K562 (cell line): Measurements from ENCODE around the gene PAX5. TPM values are rescaled to one million over a fixed set of nuclear protein-coding genes. Genes with fewer than 3 reads are reported as not detected.

Source experiments
- ATAC-seq: fragments of 200-7000 bp; cut with Tn5 transposase; 3 replicates; pipeline ENCODE4 v1.9.1; 2020; ENCODE audit warnings: moderate library complexity
- BruUV-seq: library from RNA; stranded (reverse); fragments of 400-500 nt; replicated peaks from 2 replicates; lab custom pipeline; 2021; lab: Mats Ljungman, UMichigan
- CTCF ChIA-PET: fragments of 300-600 bp; formaldehyde crosslinking; extraction: SDS; loops from one replicate; lab custom pipeline; 2021; ENCODE audit warnings: low intra/inter-chr PET ratio; lab: Yijun Ruan, JAX
- POLR2A ChIA-PET: fragments of 300-600, 350-650 bp; sonication (Branson Sonifier 250); formaldehyde crosslinking; extraction: SDS; loops from one replicate; lab custom pipeline; 2021; ENCODE audit warnings: antibody characterized with exemption, inconsistent platforms; lab: Yijun Ruan, JAX
- DNase-seq, 4 experiments: peaks; one replicate each; pipeline versions ENCODE4 v3.0.0 to v3.0.0-alpha.2; 2011 to 2018; ENCODE audit warnings: low spot score in 3 of 4, mixed read lengths in 3 of 4; ENCODE audit errors: extremely low read depth in 1 of 4
- FAIRE-seq: peaks from 2 replicates; lab custom pipeline; 2011; peaks lifted over from hg19 to GRCh38; lab: Jason Lieb, UNC
- H2AFZ ChIP-seq: 2 replicates; pipeline ENCODE4 v1.6.0; 2011; ENCODE audit warnings: low read depth, low read length, control low read depth, inconsistent platforms
- H3K27ac ChIP-seq: fragments of 200-600 bp; 3 replicates; pipeline ENCODE4 v1.8.0; 2011; ENCODE audit warnings: low read depth, mild to moderate bottlenecking, control low read depth, inconsistent platforms, low read length, moderate library complexity, mixed read lengths; ENCODE audit errors: extremely low read depth
- H3K27me3 ChIP-seq, 2 experiments: fragments of 300-600 bp in 1 of 2; 2 replicates in 1 of 2; 3 replicates in 1 of 2; pipeline versions ENCODE4 v1.6.0 to v1.8.0; 2011; ENCODE audit warnings: inconsistent platforms in 2 of 2, low read length in 2 of 2, mild to moderate bottlenecking in 1 of 2, mixed read lengths in 1 of 2, moderate library complexity in 1 of 2; ENCODE audit not compliant: control insufficient read depth in 2 of 2, insufficient read depth in 2 of 2
- H3K36me3 ChIP-seq: fragments of 300-600 bp; 3 replicates; pipeline ENCODE4 v1.8.0; 2011; ENCODE audit warnings: mild to moderate bottlenecking, low read length, inconsistent platforms; ENCODE audit not compliant: control insufficient read depth, insufficient read depth
- H3K4me1 ChIP-seq, 2 experiments: fragments of 200-600 bp in 1 of 2; replicated peaks in 1 of 2; 2 replicates in 1 of 2; 3 replicates in 1 of 2; pipeline versions ENCODE4 v1.5.1 to v1.8.0; 2011; ENCODE audit warnings: inconsistent platforms in 2 of 2, low read length in 2 of 2, mild to moderate bottlenecking in 1 of 2, mixed read lengths in 1 of 2, moderate library complexity in 1 of 2; ENCODE audit not compliant: control insufficient read depth in 2 of 2, insufficient read depth in 2 of 2
- H3K4me2 ChIP-seq: 2 replicates; pipeline ENCODE4 v1.6.1; 2011; ENCODE audit warnings: low read length, control low read depth, inconsistent platforms, mixed read lengths; ENCODE audit not compliant: insufficient read depth
- H3K4me3 ChIP-seq: fragments of 200-600 bp; sonication (generic), shearing (Covaris generic); 2 replicates; pipeline ENCODE4 v1.5.1; 2016; ENCODE audit warnings: control low read depth, inconsistent platforms
- H3K79me2 ChIP-seq: fragments of 200-600 bp; 3 replicates; pipeline ENCODE4 v1.8.0; 2011; ENCODE audit warnings: low read length, inconsistent platforms; ENCODE audit not compliant: control insufficient read depth, insufficient read depth
- H3K9ac ChIP-seq, 2 experiments: 2 replicates each; pipeline versions ENCODE4 v1.6.0 to v1.6.1; 2011; ENCODE audit warnings: low read depth in 2 of 2, low read length in 2 of 2, control low read depth in 1 of 2, inconsistent platforms in 1 of 2, mild to moderate bottlenecking in 1 of 2, mixed read lengths in 1 of 2; ENCODE audit not compliant: insufficient read depth in 1 of 2
- H3K9me1 ChIP-seq: one replicate; pipeline ENCODE4 v1.6.0; 2011; ENCODE audit warnings: inconsistent platforms, mild to moderate bottlenecking, low read length, moderate library complexity; ENCODE audit not compliant: control insufficient read depth, insufficient read depth
- H3K9me3 ChIP-seq: replicated peaks from 2 replicates; pipeline ENCODE4 v1.5.1; 2011; ENCODE audit warnings: low read depth, low read length, inconsistent platforms; ENCODE audit not compliant: control insufficient read depth, insufficient read depth
- H4K20me1 ChIP-seq: replicated peaks from 2 replicates; pipeline ENCODE4 v1.6.1; 2011; ENCODE audit warnings: low read length, inconsistent platforms, mixed read lengths; ENCODE audit not compliant: control insufficient read depth, insufficient read depth
- PBX2 ChIP-seq, 2 experiments: IDR thresholded peaks in 1 of 2; conservative IDR thresholded peaks in 1 of 2; 2 replicates each; pipeline ENCODE4 v1.6.1; 2016; ENCODE audit warnings: low read depth in 2 of 2, mild to moderate bottlenecking in 1 of 2, missing compliant biosample characterization in 1 of 2, missing genetic modification characterization in 1 of 2, moderate library complexity in 1 of 2
- TBL1XR1 ChIP-seq, 2 experiments: IDR thresholded peaks; 2 replicates each; pipeline ENCODE4 v1.6.1; 2012; ENCODE audit warnings: improper control_type of control experiment in 2 of 2, low read length in 2 of 2, mild to moderate bottlenecking in 1 of 2
- TEAD4 ChIP-seq, 2 experiments: sonication (generic) in 1 of 2; formaldehyde crosslinking in 1 of 2; IDR thresholded peaks; 2 replicates each; pipeline versions ENCODE4 v1.6.1 to v1.8.0; 2012 to 2022; ENCODE audit warnings: borderline replicate concordance in 1 of 2, inconsistent platforms in 1 of 2, low read length in 1 of 2, mild to moderate bottlenecking in 1 of 2, missing genetic modification reagents in 1 of 2
- XRCC3 ChIP-seq: fragments of 450-650 bp; IDR thresholded peaks from 2 replicates; pipeline ENCODE4 v1.6.1; 2017; ENCODE audit warnings: mild to moderate bottlenecking, moderate library complexity
- ZNF143 ChIP-seq: sonication (generic); formaldehyde crosslinking; IDR thresholded peaks from 2 replicates; pipeline ENCODE4 v1.9.0; 2022; ENCODE audit warnings: mild to moderate bottlenecking, missing genetic modification reagents
- WGBS: fragments of 100-300 bp; shearing (Covaris generic); methylation state at CpG from one replicate; pipeline ENCODE4 v1.1.6; 2016; ENCODE audit warnings: low coverage, mixed read lengths; ENCODE audit not compliant: insufficient coverage; ENCODE audit errors: missing lambda C conversion rate; 5-methylcytosine and 5-hydroxymethylcytosine counted together
- in situ Hi-C: fragments of 300-500 bp; cut with MboI; formaldehyde crosslinking; loops from 4 replicates; pipeline ENCODE4 v1.15.0; 2018; ENCODE audit warnings: inconsistent platforms, mixed read lengths
- intact Hi-C: fragments of 100-400 bp; cut with micrococcal nuclease; formaldehyde crosslinking; loops from 2 replicates; pipeline ENCODE4 v1.14.2; 2022
- polyA plus RNA-seq, 8 experiments: library from polyadenylated mRNA; depleted of rRNA in 4 of 8; stranded (reverse) in 5 of 8; unstranded in 3 of 8; fragments of >200 nt; fragmentation: Nextera tagmentation in 2 of 8; fragmentation: Illumina TruSeq in 1 of 8; extraction: Ambion mirVana in 2 of 8; extraction: Trizol in 1 of 8; gene quantifications; 2 replicates each; pipeline versions ENCODE4 v1.2.1 to v1.2.3, GENCODE V29; 2011 to 2014; ENCODE audit warnings: inconsistent platforms in 1 of 8, missing spikeins in 1 of 8
- total RNA-seq, 7 experiments: library from RNA; depleted of rRNA in 6 of 7; stranded (reverse); fragments of >200 nt in 6 of 7; fragmentation: Illumina TruSeq in 2 of 7; extraction: Trizol in 2 of 7; gene quantifications; 2 replicates each; pipeline versions ENCODE4 v1.2.1 to v1.2.3, GENCODE V29; 2011 to 2021; ENCODE audit warnings: low replicate concordance in 1 of 7
- TF ChIP-seq, protein P1 (sequence below): sonication (generic); formaldehyde crosslinking; IDR thresholded peaks from 2 replicates; pipeline ENCODE4 v1.8.0; 2022; ENCODE audit warnings: mild to moderate bottlenecking, missing genetic modification reagents
- TF ChIP-seq, protein P2 (sequence below): fragments of 450-650 bp; formaldehyde crosslinking; IDR thresholded peaks from 2 replicates; pipeline ENCODE4 v1.4.0; 2020; ENCODE audit warnings: mild to moderate bottlenecking
- TF ChIP-seq, protein P3 (sequence below): fragments of 250-450 bp; sonication (Bioruptor Pico); IDR thresholded peaks from 2 replicates; pipeline ENCODE4 v1.8.0; 2022; ENCODE audit warnings: inconsistent platforms, mild to moderate bottlenecking, moderate library complexity, borderline replicate concordance

The PAX5 gene
- total and polyA plus RNA-seq, 9 of the 15 experiments (the other 6 are each of a cell fraction or from before 2014, with no cell fraction given): 0.03 to 0.09 TPM; not detected in 7

- no peak overlapping the region for H3K27ac ChIP-seq
- 6% methylated on average over 19 of the region's 58 CpGs for WGBS
- in situ Hi-C loops: no loop called here
- ATAC-seq: peak; percentile 100
- H3K9me3 ChIP-seq: no peaks in the 10 kb centered on the region
- no peaks in the 10 kb centered on the region for H3K36me3 ChIP-seq
- intact Hi-C loops: no loop called here
- POLR2A ChIA-PET: interaction anchor here (0.6 to 0.7 kb wide), 2 partner anchors 18 to 141 kb away, joined by 3 read pairs; no protein-coding TSS in a partner anchor
- H4K20me1 ChIP-seq: no peaks in the 10 kb centered on the region; the same call in 1 of the 2 replicates
- peak overlapping the region; percentile 43 for H3K4me2 ChIP-seq
- CTCF ChIA-PET: no interaction called here
- peaks cover 2 to 35% of the 10 kb centered on the region in 2 experiments; a peak in 3 of 5 replicates for H3K4me1 ChIP-seq
- no peaks in the 10 kb centered on the region for H3K79me2 ChIP-seq
- H2AFZ ChIP-seq: peak overlapping the region; percentile 70; the same call in 1 of the 2 replicates
- peak; percentile 95 to 99 (median 98) for DNase-seq
- FAIRE-seq: peak; percentile 85
- peaks cover 18 to 60% of the 10 kb centered on the region in 2 experiments for H3K27me3 ChIP-seq
- H3K4me3 ChIP-seq: peak overlapping the region; percentile 18; the same call in 1 of the 2 replicates
- peak overlapping the region in 1 of 2 experiments; percentile 84; a peak in 2 of 4 replicates for H3K9ac ChIP-seq
- no TSS peak for BruUV-seq
- no peaks in the 10 kb centered on the region for H3K9me1 ChIP-seq
- TF ChIP-seq PBX2 (CRISPR knock-in tag; IDR thresholded peaks at IDR 0.05; ENCODE audit: low read depth) (peak; percentile 75), PBX2 (tag; conservative IDR thresholded peaks at IDR 0.05; ENCODE audit: low read depth) (peak; percentile 90), TEAD4 (IDR thresholded peaks at IDR 0.05; ENCODE audit: low read length) (no peak), TEAD4 (CRISPR knock-in tag; IDR thresholded peaks at IDR 0.05; ENCODE audit: borderline replicate concordance) (peak; percentile 79; the same call in 1 of the 2 replicates), XRCC3 (no peak), TBL1XR1 (IDR thresholded peaks at IDR 0.05; ENCODE audit: low read length in 2 of 2) (no peak), ZNF143 (CRISPR knock-in tag) (peak; percentile 40; the same call in 1 of the 2 replicates)
- TF ChIP-seq, protein P1, sequence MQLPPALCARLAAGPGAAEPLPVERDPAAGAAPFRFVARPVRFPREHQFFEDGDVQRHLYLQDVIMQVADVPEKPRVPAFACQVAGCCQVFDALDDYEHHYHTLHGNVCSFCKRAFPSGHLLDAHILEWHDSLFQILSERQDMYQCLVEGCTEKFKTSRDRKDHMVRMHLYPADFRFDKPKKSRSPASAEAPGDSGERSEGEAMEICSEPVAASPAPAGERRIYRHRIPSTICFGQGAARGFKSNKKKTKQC (CRISPR knock-in tag): peak; percentile 98
- TF ChIP-seq, protein P2, sequence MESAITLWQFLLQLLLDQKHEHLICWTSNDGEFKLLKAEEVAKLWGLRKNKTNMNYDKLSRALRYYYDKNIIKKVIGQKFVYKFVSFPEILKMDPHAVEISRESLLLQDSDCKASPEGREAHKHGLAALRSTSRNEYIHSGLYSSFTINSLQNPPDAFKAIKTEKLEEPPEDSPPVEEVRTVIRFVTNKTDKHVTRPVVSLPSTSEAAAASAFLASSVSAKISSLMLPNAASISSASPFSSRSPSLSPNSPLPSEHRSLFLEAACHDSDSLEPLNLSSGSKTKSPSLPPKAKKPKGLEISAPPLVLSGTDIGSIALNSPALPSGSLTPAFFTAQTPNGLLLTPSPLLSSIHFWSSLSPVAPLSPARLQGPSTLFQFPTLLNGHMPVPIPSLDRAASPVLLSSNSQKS (CRISPR knock-in tag): no peak
- TF ChIP-seq, protein P3, sequence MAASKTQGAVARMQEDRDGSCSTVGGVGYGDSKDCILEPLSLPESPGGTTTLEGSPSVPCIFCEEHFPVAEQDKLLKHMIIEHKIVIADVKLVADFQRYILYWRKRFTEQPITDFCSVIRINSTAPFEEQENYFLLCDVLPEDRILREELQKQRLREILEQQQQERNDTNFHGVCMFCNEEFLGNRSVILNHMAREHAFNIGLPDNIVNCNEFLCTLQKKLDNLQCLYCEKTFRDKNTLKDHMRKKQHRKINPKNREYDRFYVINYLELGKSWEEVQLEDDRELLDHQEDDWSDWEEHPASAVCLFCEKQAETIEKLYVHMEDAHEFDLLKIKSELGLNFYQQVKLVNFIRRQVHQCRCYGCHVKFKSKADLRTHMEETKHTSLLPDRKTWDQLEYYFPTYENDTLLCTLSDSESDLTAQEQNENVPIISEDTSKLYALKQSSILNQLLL (CRISPR knock-in tag): no peak
Observed at GRCh38 chr9:37027582-37028419, 6.3 kb downstream of the PAX5 start.
